Hematopoietic multipotent progenitor cell treated with erythropoietin and hydrocortisone succinate and interleukin-3 and kit ligand, for 15 days (in vitro differentiated cells): Measurements from ENCODE around the gene GNG4.
"Not testable (repeated sequence)": the region's sequence is repeated elsewhere in the genome, so short reads cannot be mapped to it uniquely, and the experiment has no call there.

Source experiments
- DNase-seq: peaks from one replicate; pipeline ENCODE4 v3.0.0-alpha.2; 2015; ENCODE audit warnings: low spot score

The GNG4 gene

GRCh38 chr1:235584973-235585372 is 64.6 kb downstream of the GNG4 start:
- no peak for DNase-seq

GRCh38 chr1:235583511-235584001 is 66.0 kb downstream of the GNG4 start:
- no peak for DNase-seq

GRCh38 chr1:235582130-235582529 is 67.5 kb downstream of the GNG4 start:
- DNase-seq = no peak

- no peak for DNase-seq
These were observed 69.7 kb downstream of the GNG4 start for GRCh38 chr1:235579891-235580290.

GRCh38 chr1:235575597-235575996 is 74.0 kb downstream of the GNG4 start:
- DNase-seq = no peak

GRCh38 chr1:235573880-235574279 is 75.7 kb downstream of the GNG4 start:
- no peak for DNase-seq

GRCh38 chr1:235572971-235573370 is 76.6 kb downstream of the GNG4 start:
- not testable (repeated sequence) for DNase-seq

- DNase-seq = no peak
These were observed 78.1 kb downstream of the GNG4 start for GRCh38 chr1:235571482-235571881.

GRCh38 chr1:235567812-235568503 is 81.6 kb downstream of the GNG4 start:
- no peak for DNase-seq

GRCh38 chr1:235566084-235566483 is 83.5 kb downstream of the GNG4 start:
- no peak for DNase-seq

- no peak for DNase-seq
These were observed 86.0 kb downstream of the GNG4 start for GRCh38 chr1:235563513-235564061.

- DNase-seq = no peak
These were observed 87.0 kb downstream of the GNG4 start for GRCh38 chr1:235562589-235562988.

GRCh38 chr1:235558621-235559169 is 90.9 kb downstream of the GNG4 start:
- DNase-seq = no peak

- DNase-seq = peak; percentile 12
These were observed 92.1 kb downstream of the GNG4 start for GRCh38 chr1:235557495-235557894.

- no peak for DNase-seq
These were observed 92.8 kb downstream of the GNG4 start for GRCh38 chr1:235556807-235557206.

- DNase-seq = no peak
These were observed 96.5 kb downstream of the GNG4 start for GRCh38 chr1:235553112-235553551.

GRCh38 chr1:235552146-235552716 is 97.4 kb downstream of the GNG4 start:
- no peak for DNase-seq

GRCh38 chr1:235549351-235550139 is 100.0 kb downstream of the GNG4 start:
- no peak for DNase-seq

- DNase-seq = not testable (repeated sequence)
These were observed 103.0 kb downstream of the GNG4 start for GRCh38 chr1:235546369-235547155.

- no peak for DNase-seq
These were observed 104.2 kb downstream of the GNG4 start for GRCh38 chr1:235545292-235545930.

- DNase-seq = not testable (repeated sequence)
These were observed 106.7 kb downstream of the GNG4 start for GRCh38 chr1:235542845-235543244.
